IMR-90 (cell line): Measurements from ENCODE around the gene LEKR1. TPM values are rescaled to one million over a fixed set of nuclear protein-coding genes. Genes with fewer than 3 reads are reported as not detected.

Experiments used
- ATAC-seq: fragments of 200-7000 bp; cut with Tn5 transposase; 2 replicates; pipeline ENCODE4 v1.9.1; 2020; ENCODE audit warnings: low read depth, mild to moderate bottlenecking, moderate library complexity
- BruUV-seq: library from RNA; stranded (reverse); fragments of 400-500 nt; replicated peaks from 2 replicates; lab custom pipeline; 2021; lab: Mats Ljungman, UMichigan
- CTCF ChIA-PET: fragments of 300-600 bp; formaldehyde crosslinking; extraction: SDS; loops from one replicate; lab custom pipeline; 2021; ENCODE audit warnings: antibody characterized with exemption; lab: Yijun Ruan, JAX
- POLR2A ChIA-PET: fragments of 300-600 bp; sonication (Branson Sonifier 250); formaldehyde crosslinking; loops from one replicate; lab custom pipeline; 2022; ENCODE audit warnings: antibody characterized with exemption; ENCODE audit not compliant: unreplicated experiment; lab: Charles Lee
- DNase-seq: peaks from one replicate; pipeline ENCODE4 v3.0.0; 2013
- H2AFZ ChIP-seq: replicated peaks from 2 replicates; pipeline ENCODE3; 2013; ENCODE audit warnings: low read length, mild to moderate bottlenecking; ENCODE audit not compliant: poor library complexity
- H2AK5ac ChIP-seq: 2 replicates; pipeline ENCODE4 v1.6.1; 2013; ENCODE audit warnings: low read depth, low read length, inconsistent platforms
- H2AK9ac ChIP-seq: replicated peaks from 2 replicates; pipeline ENCODE3; 2013; ENCODE audit warnings: mild to moderate bottlenecking, low read depth, low read length, moderate library complexity; ENCODE audit not compliant: poor library complexity
- H2BK120ac ChIP-seq: 2 replicates; pipeline ENCODE4 v1.6.1; 2013; ENCODE audit warnings: low read depth, low read length, inconsistent platforms
- H2BK15ac ChIP-seq: 3 replicates; pipeline ENCODE4 v1.6.1; 2013; ENCODE audit warnings: low read depth, low read length, inconsistent platforms
- H2BK20ac ChIP-seq: 2 replicates; pipeline ENCODE4 v1.6.1; 2013; ENCODE audit warnings: low read depth, mild to moderate bottlenecking, inconsistent platforms, low read length, moderate library complexity
- H2BK5ac ChIP-seq: 2 replicates; pipeline ENCODE4 v1.6.1; 2013; ENCODE audit warnings: mild to moderate bottlenecking, low read depth, low read length, inconsistent platforms; ENCODE audit not compliant: poor library complexity, severe bottlenecking
- H3K14ac ChIP-seq: replicated peaks from 2 replicates; pipeline ENCODE4 v1.6.1; 2013; ENCODE audit warnings: low read depth, low read length, inconsistent platforms
- H3K18ac ChIP-seq: 2 replicates; pipeline ENCODE4 v1.6.1; 2013; ENCODE audit warnings: low read depth, low read length, control low read depth
- H3K23ac ChIP-seq: 2 replicates; pipeline ENCODE4 v1.6.1; 2013; ENCODE audit warnings: low read depth, low read length, inconsistent platforms
- H3K27ac ChIP-seq: 2 replicates; pipeline ENCODE4 v1.5.1; 2013; ENCODE audit warnings: mild to moderate bottlenecking, control low read depth, low read length; ENCODE audit not compliant: insufficient read depth
- H3K27me3 ChIP-seq: 2 replicates; pipeline ENCODE4 v1.6.1; 2013; ENCODE audit warnings: low read length; ENCODE audit not compliant: control insufficient read depth, insufficient read depth
- H3K36me3 ChIP-seq: 2 replicates; pipeline ENCODE4 v1.6.1; 2013; ENCODE audit warnings: low read length, mixed read lengths; ENCODE audit not compliant: control insufficient read depth, insufficient read depth
- H3K4ac ChIP-seq: 2 replicates; pipeline ENCODE4 v1.6.1; 2013; ENCODE audit warnings: low read depth, low read length, inconsistent platforms
- H3K4me1 ChIP-seq: 2 replicates; pipeline ENCODE4 v1.6.1; 2013; ENCODE audit warnings: low read length, mixed read lengths; ENCODE audit not compliant: control insufficient read depth, insufficient read depth
- H3K4me2 ChIP-seq: 2 replicates; pipeline ENCODE4 v1.6.1; 2013; ENCODE audit warnings: low read depth, mild to moderate bottlenecking, control low read depth, low read length, moderate library complexity
- H3K4me3 ChIP-seq: 2 replicates; pipeline ENCODE4 v1.5.1; 2013; ENCODE audit warnings: low read depth, mild to moderate bottlenecking, control low read depth, low read length, moderate library complexity; ENCODE audit not compliant: insufficient read depth
- H3K56ac ChIP-seq: 2 replicates; pipeline ENCODE4 v1.6.1; 2013; ENCODE audit warnings: low read length, inconsistent platforms; ENCODE audit not compliant: insufficient read depth; ENCODE audit errors: extremely low read depth
- H3K79me1 ChIP-seq, 2 experiments: 2 replicates each; pipeline ENCODE4 v1.6.1; 2013; ENCODE audit warnings: low read length in 2 of 2, inconsistent platforms in 1 of 2, low read depth in 1 of 2
- H3K9ac ChIP-seq: 2 replicates; pipeline ENCODE4 v1.6.1; 2013; ENCODE audit warnings: low read depth, low read length, control low read depth
- H3K9me1 ChIP-seq: 2 replicates; pipeline ENCODE4 v1.6.1; 2013; ENCODE audit warnings: low read length, inconsistent platforms; ENCODE audit not compliant: insufficient read depth
- H3K9me3 ChIP-seq: 2 replicates; pipeline ENCODE4 v1.6.1; 2013; ENCODE audit warnings: low read length; ENCODE audit not compliant: control insufficient read depth, insufficient read depth
- H4K20me1 ChIP-seq: 2 replicates; pipeline ENCODE4 v1.6.1; 2013; ENCODE audit warnings: low read length, inconsistent platforms; ENCODE audit not compliant: insufficient read depth
- H4K5ac ChIP-seq: 2 replicates; pipeline ENCODE4 v1.6.1; 2013; ENCODE audit warnings: mild to moderate bottlenecking, low read depth, low read length, control low read depth
- H4K8ac ChIP-seq, 2 experiments: 2 replicates each; pipeline ENCODE4 v1.6.1; 2013; ENCODE audit warnings: low read depth in 2 of 2, low read length in 2 of 2, control low read depth in 1 of 2, inconsistent platforms in 1 of 2
- H4K91ac ChIP-seq: 2 replicates; pipeline ENCODE4 v1.6.1; 2013; ENCODE audit warnings: low read depth, low read length, inconsistent platforms; ENCODE audit not compliant: insufficient read depth
- BHLHE40 ChIP-seq: fragments of 150-350 bp; IDR thresholded peaks from 2 replicates; pipeline ENCODE4 v1.6.1; 2016; ENCODE audit warnings: mild to moderate bottlenecking, low read depth, low read length
- CEBPB ChIP-seq: IDR thresholded peaks from 2 replicates; pipeline ENCODE4 v1.6.1; 2012; ENCODE audit warnings: low read depth, low read length, improper control_type of control experiment
- CHD1 ChIP-seq: IDR thresholded peaks from 2 replicates; pipeline ENCODE4 v1.6.1; 2012; ENCODE audit warnings: low read depth, low read length, improper control_type of control experiment
- CTCF ChIP-seq: conservative IDR thresholded peaks from 2 replicates; pipeline ENCODE4 v1.5.1; 2012; ENCODE audit warnings: mild to moderate bottlenecking, low read depth, low read length, improper control_type of control experiment
- ELK1 ChIP-seq: fragments of 150-350 bp; IDR thresholded peaks from 2 replicates; pipeline ENCODE4 v1.6.1; 2016; ENCODE audit warnings: low read depth, mild to moderate bottlenecking, low read length, moderate library complexity, borderline replicate concordance
- FOS ChIP-seq: fragments of 150-350 bp; IDR thresholded peaks from 2 replicates; pipeline ENCODE4 v1.6.1; 2016; ENCODE audit warnings: low read depth, low read length
- MAFK ChIP-seq: IDR thresholded peaks from 2 replicates; pipeline ENCODE4 v1.6.1; 2012; ENCODE audit warnings: low read depth, low read length, improper control_type of control experiment
- MXI1 ChIP-seq: IDR thresholded peaks from 2 replicates; pipeline ENCODE4 v1.6.1; 2012; ENCODE audit warnings: low read depth, mild to moderate bottlenecking, low read length, moderate library complexity, borderline replicate concordance
- NFE2L2 ChIP-seq: fragments of 150-350 bp; IDR thresholded peaks from 2 replicates; pipeline ENCODE4 v1.6.1; 2016; ENCODE audit warnings: low read depth, mild to moderate bottlenecking, low read length
- POLR2A ChIP-seq: IDR thresholded peaks from 2 replicates; pipeline ENCODE4 v1.6.1; 2012; ENCODE audit warnings: mild to moderate bottlenecking, low read depth, low read length
- RAD21 ChIP-seq: IDR thresholded peaks from 2 replicates; pipeline ENCODE4 v1.6.1; 2012; ENCODE audit warnings: low read length, improper control_type of control experiment
- RCOR1 ChIP-seq: IDR thresholded peaks from 2 replicates; pipeline ENCODE4 v1.6.1; 2012; ENCODE audit warnings: mild to moderate bottlenecking, low read length, improper control_type of control experiment; ENCODE audit not compliant: insufficient replicate concordance
- RFX5 ChIP-seq: IDR thresholded peaks from 2 replicates; pipeline ENCODE4 v1.8.0; 2012; ENCODE audit warnings: low read depth, mild to moderate bottlenecking, low read length, moderate library complexity
- SMC3 ChIP-seq: fragments of 150-350 bp; IDR thresholded peaks from 2 replicates; pipeline ENCODE4 v1.6.1; 2016; ENCODE audit warnings: low read depth, mild to moderate bottlenecking, antibody characterized with exemption, low read length, moderate library complexity
- USF2 ChIP-seq: fragments of 150-350 bp; IDR thresholded peaks from 2 replicates; pipeline ENCODE4 v1.6.1; 2017; ENCODE audit warnings: mild to moderate bottlenecking, antibody characterized with exemption, low read length, low read depth
- dilution Hi-C: fragments of 300-500 bp; cut with HindIII; formaldehyde crosslinking; loops from one replicate; pipeline ENCODE4 v1.14.3; 2018; ENCODE audit warnings: low sequenced_read_pairs; ENCODE audit not compliant: unreplicated experiment
- in situ Hi-C: fragments of 300-500 bp; cut with MboI; formaldehyde crosslinking; loops from 3 replicates; pipeline ENCODE4 v1.14.3; 2019; ENCODE audit warnings: low sequenced_read_pairs, inconsistent platforms, mixed read lengths
- intact Hi-C: fragments of 100-400 bp; cut with micrococcal nuclease; formaldehyde crosslinking; loops from 2 replicates; pipeline ENCODE4 v1.10.0; 2022
- polyA plus RNA-seq, 3 experiments: library from polyadenylated mRNA; depleted of rRNA; stranded (reverse); fragments of >200 nt; gene quantifications; 2 replicates each; pipeline ENCODE4 v1.2.3, GENCODE V29; 2012; ENCODE audit warnings: low replicate concordance in 1 of 3
- total RNA-seq: library from RNA; depleted of rRNA; stranded (reverse); fragments of >200 nt; gene quantifications from 2 replicates; pipeline ENCODE4 v1.2.3, GENCODE V29; 2012

The LEKR1 gene
- total and polyA plus RNA-seq, 2 of the 4 experiments (the other 2 are of a cell fraction), result 0.19 to 0.36 TPM

- Histone ChIP-seq H3K4me2 (no peak overlapping the region), H2BK15ac (no peak overlapping the region), H3K23ac (no peak overlapping the region), H3K14ac (no peak overlapping the region), H2AFZ (no peak overlapping the region), H2BK20ac (no peak overlapping the region), H4K91ac (no peak overlapping the region), H3K9me1 (no peaks in the 10 kb centered on the region), H3K27me3 (no peaks in the 10 kb centered on the region), H4K8ac (no peak overlapping the region), H3K9me3 (no peaks in the 10 kb centered on the region), H3K56ac (no peak overlapping the region), H2AK9ac (no peak overlapping the region), H3K18ac (no peak overlapping the region), H2BK5ac (no peak overlapping the region), H3K27ac (no peak overlapping the region), H3K4me3 (no peak overlapping the region), H2BK120ac (no peak overlapping the region), H3K4me1 (no peaks in the 10 kb centered on the region), H4K20me1 (no peaks in the 10 kb centered on the region), H2AK5ac (no peak overlapping the region), H3K79me1 (no peaks in the 10 kb centered on the region), H4K5ac (no peak overlapping the region), H3K9ac (no peak overlapping the region), H3K4ac (no peak overlapping the region), H3K36me3 (no peaks in the 10 kb centered on the region)
- TF ChIP-seq USF2 (no peak), RFX5 (no peak), RCOR1 (no peak), FOS (no peak), CTCF (no peak), POLR2A (no peak), RAD21 (no peak), BHLHE40 (no peak), CHD1 (no peak), MXI1 (no peak), ELK1 (no peak), NFE2L2 (no peak), CEBPB (no peak), SMC3 (no peak), MAFK (no peak)
- ChIA-PET POLR2A (no interaction called here), CTCF (no interaction called here)
- no TSS peak for BruUV-seq
- in situ Hi-C loops (no loop called here), dilution Hi-C loops (no loop called here), intact Hi-C loops (no loop called here)
- DNase-seq, result no peak
- ATAC-seq, result no peak
Measured at GRCh38 chr3:156902916-156903315, 76.8 kb downstream of the LEKR1 start.
